CD4-positive, alpha-beta memory T cell (primary cell): ENCODE results near the gene LMTK2. TPM values are rescaled to one million over a fixed set of nuclear protein-coding genes. Genes with fewer than 3 reads are reported as not detected.

Experiments used
- CTCF ChIA-PET: fragments of 350-600 bp; sonication (Branson Sonifier 250); formaldehyde crosslinking; loops from one replicate; lab custom pipeline; 2021; ENCODE audit warnings: inconsistent platforms; ENCODE audit not compliant: partially characterized antibody; lab: Charles Lee
- POLR2A ChIA-PET: fragments of 350-600 bp; sonication (Branson Sonifier 250); formaldehyde crosslinking; loops from one replicate; lab custom pipeline; 2021; ENCODE audit not compliant: partially characterized antibody; lab: Charles Lee
- DNase-seq, 5 donors: peaks; one replicate each; pipeline versions ENCODE4 v3.0.0 to v3.0.0-alpha.2; 2020 to 2022; ENCODE audit warnings: mixed read lengths in 1 of 5
- H3K27ac ChIP-seq: one replicate; pipeline ENCODE4 v1.7.0; 2013; ENCODE audit warnings: low read depth, low read length
- H3K27me3 ChIP-seq: 2 replicates; pipeline ENCODE4 v1.7.0; 2013; ENCODE audit warnings: mild to moderate bottlenecking, low read length, moderate library complexity; ENCODE audit not compliant: insufficient read depth
- H3K36me3 ChIP-seq: 2 replicates; pipeline ENCODE4 v1.7.0; 2013; ENCODE audit warnings: mild to moderate bottlenecking, low read length, moderate library complexity; ENCODE audit not compliant: insufficient read depth
- H3K4me1 ChIP-seq: 2 replicates; pipeline ENCODE4 v1.7.0; 2013; ENCODE audit warnings: mild to moderate bottlenecking, low read length, moderate library complexity; ENCODE audit not compliant: insufficient read depth
- H3K4me3 ChIP-seq, 2 donors: one replicate each; pipeline ENCODE4 v1.7.0; 2013; ENCODE audit warnings: low read length in 2 of 2, mild to moderate bottlenecking in 1 of 2
- H3K9me3 ChIP-seq, 2 donors: one replicate each; pipeline ENCODE4 v1.7.0; 2013; ENCODE audit warnings: low read length in 2 of 2, control low read depth in 1 of 2; ENCODE audit not compliant: control insufficient read depth in 1 of 2
- H3K27ac Mint-ChIP-seq, 7 donors: one replicate each; pipeline ENCODE4 v1.8.0; 2020 to 2021; ENCODE audit warnings: mixed read lengths in 7 of 7, mild to moderate bottlenecking in 6 of 7, inconsistent platforms in 3 of 7, moderate library complexity in 3 of 7
- H3K27me3 Mint-ChIP-seq, 2 donors: one replicate each; pipeline ENCODE4 v1.8.0; 2020 to 2021; ENCODE audit warnings: mixed read lengths in 2 of 2
- H3K36me3 Mint-ChIP-seq, 2 donors: one replicate each; pipeline ENCODE4 v1.8.0; 2020 to 2021; ENCODE audit warnings: mixed read lengths in 2 of 2, inconsistent platforms in 1 of 2, mild to moderate bottlenecking in 1 of 2
- H3K4me1 Mint-ChIP-seq, 4 donors: one replicate each; pipeline ENCODE4 v1.8.0; 2020 to 2021; ENCODE audit warnings: mixed read lengths in 4 of 4, mild to moderate bottlenecking in 1 of 4
- H3K4me3 Mint-ChIP-seq, 8 donors: one replicate each; pipeline ENCODE4 v1.8.0; 2020 to 2021; ENCODE audit warnings: mixed read lengths in 8 of 8, mild to moderate bottlenecking in 7 of 8, moderate library complexity in 6 of 8, inconsistent platforms in 3 of 8
- H3K9me3 Mint-ChIP-seq, 8 donors: one replicate each; pipeline ENCODE4 v1.8.0; 2020 to 2021; ENCODE audit warnings: mixed read lengths in 8 of 8, mild to moderate bottlenecking in 5 of 8, inconsistent platforms in 3 of 8, moderate library complexity in 1 of 8
- intact Hi-C: fragments of 100-400 bp; cut with micrococcal nuclease; formaldehyde crosslinking; loops from one replicate; pipeline ENCODE4 v1.15.1; 2023
- polyA plus RNA-seq, 2 donors: library from polyadenylated mRNA; unstranded; fragments of 300-500 nt; fragmentation: Illumina TruSeq; gene quantifications; one replicate each; pipeline ENCODE4 v1.2.3, GENCODE V29; 2021
- total RNA-seq, 2 experiments: library from RNA; stranded (reverse); gene quantifications; one replicate each; pipeline ENCODE4 v1.2.3, GENCODE V29; 2021

Gene LMTK2
- total and polyA plus RNA-seq, 4 experiments from 2014 or later: 0.76 to 26.6 (median 13.7) TPM

- no peaks in the 10 kb centered on the region for H3K9me3 ChIP-seq
- H3K4me3 ChIP-seq: no peak overlapping the region
- H3K27ac ChIP-seq: no peak overlapping the region
- ChIA-PET POLR2A (no interaction called here), CTCF (interaction anchor here (1.5 kb wide), 1 partner anchor 20 kb away, joined by 4 read pairs; no protein-coding TSS in a partner anchor)
- H3K27me3 ChIP-seq: no peaks in the 10 kb centered on the region
- H3K27me3 Mint-ChIP-seq: no peaks in the 10 kb centered on the region
- no peak for DNase-seq
- peaks cover 0 to 7% (median 2%) of the 10 kb centered on the region in 8 donors for H3K9me3 Mint-ChIP-seq
- no peak overlapping the region for H3K4me3 Mint-ChIP-seq
- H3K4me1 ChIP-seq: no peaks in the 10 kb centered on the region
- H3K36me3 ChIP-seq: peaks cover 21% of the 10 kb centered on the region
- intact Hi-C loops: no loop called here
- H3K27ac Mint-ChIP-seq: no peak overlapping the region
- peaks cover 60 to 66% of the 10 kb centered on the region in 2 donors for H3K36me3 Mint-ChIP-seq
- H3K4me1 Mint-ChIP-seq: peaks cover 0 to 9% (median 3%) of the 10 kb centered on the region in 4 donors
These were observed 42.5 kb downstream of the LMTK2 start for GRCh38 chr7:98149116-98149692.

- no peaks in the 10 kb centered on the region for H3K27me3 ChIP-seq
- H3K27ac ChIP-seq: no peak overlapping the region
- Mint-ChIP-seq H3K27me3 (no peaks in the 10 kb centered on the region), H3K9me3 (no peaks in the 10 kb centered on the region), H3K4me3 (no peak overlapping the region), H3K4me1 (peaks cover 0 to 6% (median 1%) of the 10 kb centered on the region in 4 donors), H3K36me3 (peaks cover 65 to 72% of the 10 kb centered on the region in 2 donors), H3K27ac (no peak overlapping the region)
- peaks cover 36% of the 10 kb centered on the region for H3K36me3 ChIP-seq
- H3K9me3 ChIP-seq: no peaks in the 10 kb centered on the region
- intact Hi-C loops: no loop called here
- ChIA-PET CTCF (no interaction called here), POLR2A (no interaction called here)
- H3K4me3 ChIP-seq: no peak overlapping the region
- H3K4me1 ChIP-seq: no peaks in the 10 kb centered on the region
- DNase-seq: no peak
These were observed 45.2 kb downstream of the LMTK2 start for GRCh38 chr7:98151884-98152283.

GRCh38 chr7:98156700-98157099, 50.0 kb downstream of the LMTK2 start:
- Mint-ChIP-seq H3K27me3 (no peaks in the 10 kb centered on the region), H3K4me1 (peaks cover 0 to 4% (median 2%) of the 10 kb centered on the region in 4 donors), H3K9me3 (no peaks in the 10 kb centered on the region), H3K27ac (peak overlapping the region in 2 of 7 donors; percentile 24 to 43), H3K36me3 (peaks cover 62 to 67% of the 10 kb centered on the region in 2 donors), H3K4me3 (no peak overlapping the region)
- Histone ChIP-seq H3K9me3 (no peaks in the 10 kb centered on the region), H3K27me3 (no peaks in the 10 kb centered on the region), H3K36me3 (peaks cover 35% of the 10 kb centered on the region), H3K4me3 (no peak overlapping the region), H3K27ac (no peak overlapping the region), H3K4me1 (no peaks in the 10 kb centered on the region)
- DNase-seq: no peak
- ChIA-PET CTCF (interaction anchor here (1.9 to 2.0 kb wide), 2 partner anchors 9 to 12 kb away, joined by 6 to 7 read pairs; no protein-coding TSS in a partner anchor), POLR2A (no interaction called here)
- intact Hi-C loops: no loop called here

GRCh38 chr7:98157761-98158160, 51.1 kb downstream of the LMTK2 start:
- Histone ChIP-seq H3K4me1 (no peaks in the 10 kb centered on the region), H3K27me3 (no peaks in the 10 kb centered on the region), H3K4me3 (no peak overlapping the region), H3K27ac (no peak overlapping the region), H3K9me3 (no peaks in the 10 kb centered on the region), H3K36me3 (peaks cover 28% of the 10 kb centered on the region)
- Mint-ChIP-seq H3K27me3 (no peaks in the 10 kb centered on the region), H3K36me3 (peaks cover 51 to 59% of the 10 kb centered on the region in 2 donors), H3K27ac (no peak overlapping the region), H3K9me3 (no peaks in the 10 kb centered on the region), H3K4me3 (no peak overlapping the region), H3K4me1 (peaks cover 0 to 2% (median under 1%) of the 10 kb centered on the region in 4 donors)
- intact Hi-C loops: no loop called here
- POLR2A ChIA-PET: no interaction called here
- DNase-seq: no peak
- CTCF ChIA-PET: interaction anchor here (0.7 kb wide), 1 partner anchor 137 kb away, joined by 3 read pairs; no protein-coding TSS in a partner anchor

GRCh38 chr7:98162758-98163157, 56.1 kb downstream of the LMTK2 start:
- ChIA-PET POLR2A (no interaction called here), CTCF (interaction anchor here (1.5 to 14.2 kb wide), 4 partner anchors 28 to 142 kb away, joined by 3 to 331 read pairs (median 10); partner anchors contain the start of gene LMTK2)
- H3K27ac Mint-ChIP-seq: no peak overlapping the region

GRCh38 chr7:98163269-98163668, 56.6 kb downstream of the LMTK2 start:
- Histone ChIP-seq H3K9me3 (no peaks in the 10 kb centered on the region), H3K4me3 (no peak overlapping the region), H3K36me3 (peaks cover 4% of the 10 kb centered on the region), H3K27ac (no peak overlapping the region), H3K4me1 (no peaks in the 10 kb centered on the region), H3K27me3 (no peaks in the 10 kb centered on the region)
- no peak for DNase-seq
- peaks cover 5 to 11% (median 9%) of the 10 kb centered on the region in 4 donors for H3K4me1 Mint-ChIP-seq
- peaks cover 11 to 24% of the 10 kb centered on the region in 2 donors for H3K36me3 Mint-ChIP-seq
- no peak overlapping the region for H3K27ac Mint-ChIP-seq
- ChIA-PET POLR2A (no interaction called here), CTCF (interaction anchor here (1.5 to 14.2 kb wide), 4 partner anchors 29 to 143 kb away, joined by 3 to 331 read pairs (median 10); partner anchors contain the start of gene LMTK2)
- no peaks in the 10 kb centered on the region for H3K9me3 Mint-ChIP-seq
- intact Hi-C loops: no loop called here
- H3K27me3 Mint-ChIP-seq: no peaks in the 10 kb centered on the region
- H3K4me3 Mint-ChIP-seq: no peak overlapping the region

More at GRCh38 chr7:98162758-98163157, 56.1 kb downstream of the LMTK2 start:
- H3K9me3 ChIP-seq: no peaks in the 10 kb centered on the region
- H3K36me3 ChIP-seq: peaks cover 4% of the 10 kb centered on the region
- DNase-seq: no peak
- H3K9me3 Mint-ChIP-seq: no peaks in the 10 kb centered on the region
- no peaks in the 10 kb centered on the region for H3K27me3 Mint-ChIP-seq
- H3K36me3 Mint-ChIP-seq: peaks cover 12 to 28% of the 10 kb centered on the region in 2 donors
- H3K4me1 ChIP-seq: no peaks in the 10 kb centered on the region
- H3K27ac ChIP-seq: no peak overlapping the region
- H3K4me3 Mint-ChIP-seq: no peak overlapping the region
- H3K27me3 ChIP-seq: no peaks in the 10 kb centered on the region
- peaks cover 5 to 9% (median 7%) of the 10 kb centered on the region in 4 donors for H3K4me1 Mint-ChIP-seq
- intact Hi-C loops: no loop called here
- no peak overlapping the region for H3K4me3 ChIP-seq

GRCh38 chr7:98163704-98164494, 57.2 kb downstream of the LMTK2 start:
- Histone ChIP-seq H3K9me3 (no peaks in the 10 kb centered on the region), H3K4me3 (no peak overlapping the region), H3K27ac (no peak overlapping the region), H3K27me3 (no peaks in the 10 kb centered on the region), H3K4me1 (no peaks in the 10 kb centered on the region), H3K36me3 (peaks cover 4% of the 10 kb centered on the region)
- intact Hi-C loops: no loop called here
- H3K9me3 Mint-ChIP-seq: no peaks in the 10 kb centered on the region
- CTCF ChIA-PET: interaction anchor here (1.0 to 14.2 kb wide), 6 partner anchors 7 to 143 kb away, joined by 3 to 331 read pairs (median 10); partner anchors contain the start of gene LMTK2
- H3K4me3 Mint-ChIP-seq: no peak overlapping the region
- no peaks in the 10 kb centered on the region for H3K27me3 Mint-ChIP-seq
- H3K36me3 Mint-ChIP-seq: peaks cover 11 to 24% of the 10 kb centered on the region in 2 donors
- H3K27ac Mint-ChIP-seq: peak overlapping the region in 2 of 7 donors; percentile 1 to 43
- DNase-seq: no peak
- H3K4me1 Mint-ChIP-seq: peaks cover 7 to 13% (median 9%) of the 10 kb centered on the region in 4 donors
- POLR2A ChIA-PET: no interaction called here
